Measurements from ENCODE around the gene VAT1.

DNA sequence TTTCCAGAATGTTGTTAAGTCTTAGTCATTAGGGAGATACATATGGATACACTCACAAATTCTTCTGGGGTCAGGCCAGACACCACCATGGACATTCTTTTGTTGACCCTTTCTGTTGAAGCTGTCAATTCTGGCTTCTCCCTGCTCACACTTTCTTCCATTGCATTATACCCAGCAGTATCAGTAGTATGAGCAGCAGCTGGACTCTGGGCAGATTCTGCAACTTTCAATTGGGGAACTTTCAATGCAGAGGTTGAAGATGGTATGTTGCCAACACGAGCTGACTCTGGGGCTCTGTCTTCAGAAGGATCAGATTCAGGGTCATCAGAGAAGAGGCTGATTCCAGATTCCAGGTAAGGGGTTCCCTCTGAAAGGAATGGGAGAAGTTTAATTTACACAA, 48.7 kb upstream of the VAT1 start:
- TF ChIP-seq, protein P1, sequence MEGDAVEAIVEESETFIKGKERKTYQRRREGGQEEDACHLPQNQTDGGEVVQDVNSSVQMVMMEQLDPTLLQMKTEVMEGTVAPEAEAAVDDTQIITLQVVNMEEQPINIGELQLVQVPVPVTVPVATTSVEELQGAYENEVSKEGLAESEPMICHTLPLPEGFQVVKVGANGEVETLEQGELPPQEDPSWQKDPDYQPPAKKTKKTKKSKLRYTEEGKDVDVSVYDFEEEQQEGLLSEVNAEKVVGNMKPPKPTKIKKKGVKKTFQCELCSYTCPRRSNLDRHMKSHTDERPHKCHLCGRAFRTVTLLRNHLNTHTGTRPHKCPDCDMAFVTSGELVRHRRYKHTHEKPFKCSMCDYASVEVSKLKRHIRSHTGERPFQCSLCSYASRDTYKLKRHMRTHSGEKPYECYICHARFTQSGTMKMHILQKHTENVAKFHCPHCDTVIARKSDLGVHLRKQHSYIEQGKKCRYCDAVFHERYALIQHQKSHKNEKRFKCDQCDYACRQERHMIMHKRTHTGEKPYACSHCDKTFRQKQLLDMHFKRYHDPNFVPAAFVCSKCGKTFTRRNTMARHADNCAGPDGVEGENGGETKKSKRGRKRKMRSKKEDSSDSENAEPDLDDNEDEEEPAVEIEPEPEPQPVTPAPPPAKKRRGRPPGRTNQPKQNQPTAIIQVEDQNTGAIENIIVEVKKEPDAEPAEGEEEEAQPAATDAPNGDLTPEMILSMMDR (IDR thresholded peaks at IDR 0.05): no peak
- no peak for TF ChIP-seq EZH2 (IDR thresholded peaks at IDR 0.05; ENCODE audit: borderline replicate concordance, insufficient read depth, low read depth, low read length, poor library complexity, severe bottlenecking)

Measured in B cell (primary cell).